ENCODE measurements around the gene TRIO.

TRIO gene

DNA sequence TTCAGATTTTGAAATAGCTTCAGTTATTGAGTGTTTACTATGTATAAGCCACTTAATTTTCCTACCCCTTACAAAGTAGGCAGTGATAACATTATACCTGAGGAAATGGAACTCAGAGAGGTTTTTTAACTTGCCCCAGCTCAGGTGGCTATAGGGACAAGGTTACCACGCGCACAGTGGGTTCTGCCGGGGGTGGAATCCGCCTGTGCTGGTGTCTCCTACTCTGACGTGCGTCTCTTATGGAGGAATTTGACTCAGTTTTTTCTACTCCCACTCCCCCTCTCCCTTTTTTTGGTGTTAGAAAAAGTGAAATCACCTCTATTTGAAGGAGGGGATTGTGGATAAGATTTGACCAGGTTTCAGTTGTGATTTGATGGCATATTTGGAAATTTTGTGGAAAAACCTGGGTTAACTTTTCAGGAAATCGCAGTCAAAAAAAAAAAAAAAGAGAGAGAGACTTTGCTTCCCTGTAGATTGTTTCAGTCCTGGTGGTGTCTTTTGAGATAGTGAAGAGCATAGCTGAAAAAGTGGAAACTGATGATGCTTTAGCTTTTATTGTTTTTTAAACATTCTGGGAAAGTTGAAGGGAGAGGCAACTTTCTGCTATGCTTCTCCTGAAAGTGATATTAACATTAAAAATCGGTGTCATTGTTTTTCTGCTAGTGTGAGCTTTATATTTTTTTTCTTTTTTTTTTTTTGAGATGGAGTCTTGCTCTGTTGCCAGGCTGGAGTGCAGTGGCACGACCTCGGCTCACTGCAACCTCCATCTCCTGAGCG lies 15.9 kb downstream of the TRIO start:
- ChIA-PET CTCF (interaction anchor here (0.8 to 3.4 kb wide), 11 partner anchors 11 to 111 kb away, joined by 3 to 14 read pairs (median 4); no protein-coding TSS in a partner anchor), POLR2A (interaction anchor here (0.6 to 0.7 kb wide), 2 partner anchors 8 to 58 kb away, joined by 3 to 4 read pairs; no protein-coding TSS in a partner anchor)
- TF ChIP-seq, protein P1, sequence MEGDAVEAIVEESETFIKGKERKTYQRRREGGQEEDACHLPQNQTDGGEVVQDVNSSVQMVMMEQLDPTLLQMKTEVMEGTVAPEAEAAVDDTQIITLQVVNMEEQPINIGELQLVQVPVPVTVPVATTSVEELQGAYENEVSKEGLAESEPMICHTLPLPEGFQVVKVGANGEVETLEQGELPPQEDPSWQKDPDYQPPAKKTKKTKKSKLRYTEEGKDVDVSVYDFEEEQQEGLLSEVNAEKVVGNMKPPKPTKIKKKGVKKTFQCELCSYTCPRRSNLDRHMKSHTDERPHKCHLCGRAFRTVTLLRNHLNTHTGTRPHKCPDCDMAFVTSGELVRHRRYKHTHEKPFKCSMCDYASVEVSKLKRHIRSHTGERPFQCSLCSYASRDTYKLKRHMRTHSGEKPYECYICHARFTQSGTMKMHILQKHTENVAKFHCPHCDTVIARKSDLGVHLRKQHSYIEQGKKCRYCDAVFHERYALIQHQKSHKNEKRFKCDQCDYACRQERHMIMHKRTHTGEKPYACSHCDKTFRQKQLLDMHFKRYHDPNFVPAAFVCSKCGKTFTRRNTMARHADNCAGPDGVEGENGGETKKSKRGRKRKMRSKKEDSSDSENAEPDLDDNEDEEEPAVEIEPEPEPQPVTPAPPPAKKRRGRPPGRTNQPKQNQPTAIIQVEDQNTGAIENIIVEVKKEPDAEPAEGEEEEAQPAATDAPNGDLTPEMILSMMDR (IDR thresholded peaks at IDR 0.05; ENCODE audit: control extremely low read depth, extremely low read depth, low read depth, missing control alignments), result no peak
- no peak for DNase-seq (ENCODE audit: extremely low spot score)

DNA sequence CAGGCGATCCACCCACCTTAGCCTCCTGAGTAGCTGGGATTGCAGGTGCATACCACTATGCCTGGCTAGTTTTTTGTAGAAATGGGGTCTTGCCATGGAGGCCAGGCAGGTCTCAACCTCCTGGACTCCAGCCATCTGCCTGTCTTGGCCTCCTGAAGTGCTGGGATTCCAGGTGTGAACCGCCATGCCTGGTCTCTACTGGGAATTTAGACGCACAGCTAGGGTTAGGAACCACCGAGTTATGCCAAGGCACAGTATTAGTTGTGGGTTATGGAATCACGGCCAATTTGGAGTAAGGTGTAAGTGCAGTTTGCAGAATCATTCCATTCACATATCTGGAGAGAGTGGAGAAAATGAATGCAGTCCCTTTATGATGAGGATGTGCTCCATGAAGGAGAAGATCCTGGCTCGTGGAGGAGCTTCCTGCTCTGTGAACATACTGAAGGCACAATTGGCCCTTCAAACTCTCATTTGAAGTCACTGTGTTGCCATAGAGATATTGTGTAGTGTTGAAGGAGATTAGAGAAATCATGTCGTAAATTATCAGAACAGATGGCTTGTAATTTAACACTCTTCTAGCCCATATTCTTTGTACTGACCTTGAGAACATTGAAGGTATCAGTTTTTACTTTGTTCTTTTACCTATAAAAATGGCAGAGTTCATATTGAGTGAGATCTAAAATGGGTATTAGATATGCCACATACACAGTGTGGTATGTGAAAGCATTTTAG lies 18.8 kb downstream of the TRIO start:
- ChIA-PET CTCF (interaction anchor here (1.0 to 2.5 kb wide), 2 partner anchors 9 to 10 kb away, joined by 3 to 8 read pairs; no protein-coding TSS in a partner anchor), POLR2A (no interaction called here)
- no peak for DNase-seq (ENCODE audit: extremely low spot score)
- TF ChIP-seq, protein P1 (IDR thresholded peaks at IDR 0.05; ENCODE audit: control extremely low read depth, extremely low read depth, low read depth, missing control alignments), result no peak

DNA sequence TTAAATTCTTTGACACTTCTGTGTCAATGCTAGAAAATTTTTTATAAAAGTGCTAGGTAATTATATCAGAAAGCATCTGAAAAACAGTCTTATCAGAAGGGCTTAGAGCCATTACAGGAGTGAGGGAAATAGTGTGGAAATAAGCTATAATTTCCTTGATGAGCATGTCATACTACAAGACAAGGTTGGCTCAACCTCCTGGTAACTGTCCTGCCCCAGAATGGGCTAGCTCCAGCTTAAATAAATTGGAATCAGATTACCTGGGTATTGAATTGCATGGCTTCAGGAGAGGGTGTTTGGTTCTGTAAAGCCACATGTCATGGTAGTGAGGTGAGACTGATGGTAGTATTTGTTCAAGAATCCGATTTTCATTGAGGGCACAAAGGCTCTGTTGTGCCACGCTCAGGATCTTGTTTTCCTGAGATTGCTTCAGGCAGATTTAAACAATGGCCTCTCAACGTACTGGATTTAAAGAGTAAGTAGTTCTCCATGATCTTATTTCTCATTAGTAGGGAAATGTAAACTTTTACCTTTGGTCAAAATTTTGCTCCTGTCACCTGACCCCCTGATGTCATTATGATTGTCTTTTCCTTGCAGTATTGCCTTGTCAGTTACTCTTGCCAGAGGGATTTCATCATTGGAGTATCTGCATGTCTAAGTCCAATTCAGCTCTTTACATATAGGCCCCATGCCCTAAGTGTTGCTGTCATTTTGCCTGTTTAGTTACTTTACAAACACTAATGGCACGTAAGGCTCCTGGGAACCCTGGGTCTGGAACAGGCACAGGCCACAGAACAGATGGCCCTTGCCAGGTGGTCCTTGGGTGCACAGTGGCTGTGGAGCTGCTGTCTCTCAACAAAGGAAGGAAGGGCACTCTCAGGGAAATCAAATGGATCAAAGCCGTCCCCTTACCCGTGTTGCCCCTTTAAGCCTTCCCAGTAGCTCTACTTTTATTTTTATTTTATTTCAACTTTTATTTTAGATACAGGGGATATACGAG lies 21.3 kb downstream of the TRIO start:
- TF ChIP-seq, protein P1 (IDR thresholded peaks at IDR 0.05; ENCODE audit: control extremely low read depth, extremely low read depth, low read depth, missing control alignments), result no peak
- CTCF ChIA-PET, result interaction anchor here (1.0 to 2.0 kb wide), 4 partner anchors 10 to 67 kb away, joined by 3 to 8 read pairs (median 4); no protein-coding TSS in a partner anchor
- POLR2A ChIA-PET, result no interaction called here
- DNase-seq (ENCODE audit: extremely low spot score), result no peak

DNA sequence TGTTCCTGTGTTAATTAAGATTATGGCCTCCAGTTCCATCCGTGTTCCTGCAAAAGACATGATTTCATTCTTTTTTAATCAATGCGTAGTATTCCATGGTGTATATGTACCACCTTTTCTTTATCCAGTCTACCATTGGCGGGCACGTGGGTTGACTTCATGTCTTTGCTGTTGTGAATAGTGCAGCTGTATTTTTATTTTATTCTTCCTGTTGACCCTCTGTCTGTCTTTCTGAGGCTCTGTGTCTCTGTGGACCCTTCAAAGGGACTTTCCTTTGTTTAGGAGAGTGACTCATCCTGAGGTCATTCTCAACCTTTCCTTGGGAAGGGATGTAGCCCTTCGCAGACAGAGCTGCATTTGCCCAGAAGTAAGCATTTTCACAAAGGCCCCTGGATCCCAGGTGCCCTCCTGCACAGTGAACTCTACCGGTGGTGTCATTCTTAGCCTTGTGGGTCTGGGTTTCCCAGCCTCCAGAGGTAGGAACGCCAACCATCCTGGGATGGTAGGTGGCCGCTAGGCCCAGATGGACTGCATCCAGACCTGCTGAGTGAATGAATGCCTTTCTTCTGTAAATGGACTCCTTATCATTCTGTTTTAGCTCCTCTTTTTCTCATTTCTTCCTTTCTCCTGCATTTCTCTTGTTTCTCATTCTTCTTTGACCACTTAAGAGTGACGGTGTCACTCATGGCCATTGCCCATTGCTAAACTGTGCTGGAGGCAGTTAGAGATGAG lies 22.4 kb downstream of the TRIO start:
- DNase-seq (ENCODE audit: extremely low spot score), result no peak
- TF ChIP-seq, protein P1 (IDR thresholded peaks at IDR 0.05; ENCODE audit: control extremely low read depth, extremely low read depth, low read depth, missing control alignments), result no peak
- CTCF ChIA-PET, result interaction anchor here (1.3 to 2.0 kb wide), 2 partner anchors 11 to 66 kb away, joined by 3 to 8 read pairs; no protein-coding TSS in a partner anchor
- POLR2A ChIA-PET, result no interaction called here

DNA sequence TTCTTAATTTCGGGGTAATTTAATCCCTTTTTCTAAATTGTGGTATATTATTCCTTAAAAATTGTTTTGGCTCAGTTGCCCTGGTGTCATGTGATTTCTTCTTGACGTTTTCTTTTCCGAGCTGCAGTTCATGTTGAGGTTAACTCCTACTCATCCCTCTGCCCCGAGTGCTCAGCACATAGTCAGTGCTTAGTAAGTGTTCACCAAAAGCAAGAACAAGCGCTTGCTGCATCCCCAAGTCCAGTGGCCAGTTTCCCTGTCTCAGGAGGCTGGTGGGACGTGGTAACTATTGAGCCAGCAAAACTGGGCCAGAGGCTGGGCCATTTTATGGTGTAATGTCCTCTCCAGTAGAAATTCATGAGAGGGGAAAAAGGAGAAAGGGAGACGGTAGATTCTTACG lies 23.3 kb downstream of the TRIO start:
- TF ChIP-seq, protein P1 (IDR thresholded peaks at IDR 0.05; ENCODE audit: control extremely low read depth, extremely low read depth, low read depth, missing control alignments), result no peak
- no peak for DNase-seq (ENCODE audit: extremely low spot score)
- ChIA-PET POLR2A (no interaction called here), CTCF (interaction anchor here (2.0 kb wide), 1 partner anchor 12 kb away, joined by 8 read pairs; no protein-coding TSS in a partner anchor)
